Activated T-helper 1 cell treated with Interleukin-2 at 50 U/mL for 16 hours (primary cell): ENCODE data around the gene NKX1-2.

Experiments
- DNase-seq: peaks from one replicate; pipeline ENCODE4 v3.0.0-alpha.2; 2020; ENCODE audit warnings: low read depth

The NKX1-2 gene

GRCh38 chr10:124450012-124450782, at the start of gene NKX1-2:
TSS of gene NKX1-2 (minus strand) at chr10:124450035. CDS start at chr10:124449943, 92 bp downstream.
- DNase-seq: no peak

DNA sequence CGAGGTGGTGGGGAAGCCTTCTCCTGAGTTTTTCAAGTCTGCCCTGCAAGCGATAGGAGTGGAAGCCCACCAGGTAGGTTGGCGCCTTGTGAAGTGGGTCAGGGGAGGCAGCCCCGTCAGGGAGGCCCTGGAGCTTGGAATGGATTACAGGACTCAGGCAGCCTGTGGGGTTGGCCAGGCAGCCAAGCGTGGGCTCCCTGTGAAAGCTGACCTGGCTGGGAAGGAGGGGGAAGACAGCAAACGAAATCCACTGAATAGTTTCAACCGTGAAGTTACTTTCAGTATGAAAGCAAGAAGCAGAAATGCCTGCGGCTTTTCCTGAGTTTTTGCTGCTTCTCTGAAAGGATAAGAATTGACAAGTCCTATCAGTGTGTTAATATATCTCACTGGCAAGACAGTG, 48.2 kb upstream of the NKX1-2 start:
- DNase-seq: no peak

DNA sequence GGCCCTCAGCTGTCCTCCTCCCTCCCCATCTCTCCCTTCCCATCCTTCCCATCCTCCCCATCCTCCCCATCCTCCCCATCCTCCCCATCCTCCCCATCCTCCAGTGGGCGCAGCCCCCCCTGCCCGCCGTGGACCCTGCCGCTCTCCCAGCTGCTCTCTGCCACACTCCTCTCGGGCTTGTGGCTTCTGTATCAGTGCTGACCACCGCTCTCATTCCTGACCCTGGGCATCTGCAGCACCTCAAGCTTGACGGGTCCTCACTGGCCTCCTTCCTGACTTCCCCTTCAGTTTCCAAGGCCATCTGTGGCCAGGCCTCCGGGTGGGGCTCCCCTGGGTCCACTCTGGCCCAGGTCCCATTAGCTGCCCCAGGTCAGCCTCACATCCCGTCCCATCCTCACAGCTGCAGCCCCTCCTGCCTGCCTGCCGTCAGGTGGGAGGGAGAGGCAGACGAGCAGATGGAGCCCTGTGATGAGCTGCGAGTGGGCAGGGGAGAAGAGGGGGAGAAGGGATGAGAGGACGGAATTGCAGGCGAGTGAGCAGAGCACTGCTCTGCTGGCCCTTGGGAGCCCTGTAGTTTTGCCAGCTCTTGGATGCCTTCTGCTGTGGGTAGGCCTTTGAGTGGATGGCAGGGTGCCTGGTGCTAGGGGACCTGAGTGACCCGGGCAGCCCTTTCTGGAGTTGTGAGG, 47.5 kb upstream of the NKX1-2 start:
- no peak for DNase-seq

GRCh38 chr10:124496620-124497019, 46.8 kb upstream of the NKX1-2 start:
- DNase-seq: no peak

- DNase-seq: no peak
Measured at GRCh38 chr10:124496150-124496549, 46.3 kb upstream of the NKX1-2 start.

- DNase-seq: no peak
Measured at GRCh38 chr10:124495725-124496124, 45.9 kb upstream of the NKX1-2 start.

DNA sequence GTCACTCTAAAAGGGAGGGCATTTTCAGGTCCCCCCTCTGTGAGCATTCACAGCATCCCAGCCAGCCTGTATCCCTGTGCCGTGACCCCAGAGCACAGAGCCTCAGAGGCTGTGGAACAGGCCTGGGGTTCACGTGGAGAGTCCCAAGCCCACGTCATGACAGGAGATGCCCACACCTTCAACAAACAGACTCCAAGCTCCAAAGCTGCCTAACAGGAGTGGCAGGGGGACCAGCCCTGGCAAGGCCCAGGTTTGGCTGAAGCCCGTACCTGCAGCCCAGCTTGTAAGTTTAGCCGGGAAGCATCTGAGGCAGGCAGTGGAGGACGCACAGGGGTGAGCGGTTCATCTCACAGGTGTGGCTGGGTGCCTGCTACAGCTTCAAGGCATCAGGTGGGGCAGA, 45.3 kb upstream of the NKX1-2 start:
- no peak for DNase-seq

DNA sequence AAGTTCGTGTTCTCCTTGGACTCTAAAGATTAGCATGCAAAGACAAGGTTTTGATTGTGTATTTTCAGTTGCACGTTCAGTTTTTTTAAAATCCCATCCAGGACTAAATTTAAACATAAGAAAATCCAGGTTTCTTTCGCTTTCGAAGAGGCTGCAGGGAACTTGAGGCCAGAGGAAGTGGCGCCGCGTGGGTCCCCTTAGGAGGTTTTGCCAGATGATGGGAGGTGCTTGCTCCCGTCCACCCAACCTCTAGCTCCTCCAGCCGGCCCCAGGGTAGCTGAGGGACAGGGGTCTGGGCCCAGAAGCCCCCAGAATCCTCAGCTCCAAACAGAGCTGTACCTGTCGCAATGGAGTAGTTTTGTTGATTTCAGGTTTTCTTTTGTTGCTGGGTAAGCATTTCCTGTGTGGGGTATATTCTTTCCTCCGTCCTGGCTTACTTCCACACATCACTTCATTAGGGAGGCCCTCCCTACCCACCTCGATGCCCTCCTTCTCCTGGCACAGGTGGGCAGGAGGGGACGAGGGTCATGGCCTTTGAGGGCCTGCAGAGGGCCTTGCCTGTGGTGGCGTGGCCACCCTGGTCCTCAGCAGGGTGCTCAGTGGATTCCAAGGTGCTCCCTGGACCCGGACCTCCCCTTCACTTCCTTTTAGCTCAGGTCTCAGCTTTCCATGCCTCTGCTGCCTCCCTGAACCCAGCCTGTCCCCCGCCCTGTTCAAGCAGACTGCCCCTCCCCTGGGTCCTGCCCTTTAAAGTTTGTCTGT, 44.4 kb upstream of the NKX1-2 start:
- DNase-seq: no peak

DNA sequence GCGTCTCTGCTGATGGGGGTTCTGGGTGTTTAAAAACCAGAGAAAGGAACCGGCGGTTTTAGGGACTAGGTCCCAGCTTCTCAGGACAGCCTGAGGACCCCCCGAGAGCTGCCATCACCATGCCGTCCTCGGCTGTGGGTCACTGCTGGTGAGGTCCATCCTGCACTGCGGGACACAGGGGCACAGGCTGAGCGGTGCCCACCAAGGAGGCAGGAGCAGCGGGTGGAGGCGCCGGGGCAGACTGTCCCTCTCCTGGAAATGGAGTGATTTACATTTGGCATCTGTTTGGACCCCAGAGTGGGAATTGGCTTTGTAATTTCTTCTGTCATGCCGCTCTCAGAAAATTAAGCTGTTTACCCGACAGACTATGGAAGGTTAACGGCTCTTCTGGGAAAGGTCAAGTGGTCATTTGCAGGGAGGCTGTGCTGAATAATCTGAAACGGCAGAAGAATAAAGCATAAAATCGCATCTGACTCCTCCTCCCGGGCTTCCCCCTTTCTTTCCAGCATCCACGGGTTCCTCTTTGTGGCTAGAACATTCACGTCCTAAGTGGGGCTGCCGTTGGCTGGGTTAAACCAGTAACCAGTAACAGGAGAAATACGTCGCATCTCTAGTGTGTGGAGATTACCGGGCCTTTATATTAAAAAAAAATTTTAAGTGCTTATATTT, 43.5 kb upstream of the NKX1-2 start:
- DNase-seq: no peak

- no peak for DNase-seq
Measured at GRCh38 chr10:124492266-124492665, 42.4 kb upstream of the NKX1-2 start.

DNA sequence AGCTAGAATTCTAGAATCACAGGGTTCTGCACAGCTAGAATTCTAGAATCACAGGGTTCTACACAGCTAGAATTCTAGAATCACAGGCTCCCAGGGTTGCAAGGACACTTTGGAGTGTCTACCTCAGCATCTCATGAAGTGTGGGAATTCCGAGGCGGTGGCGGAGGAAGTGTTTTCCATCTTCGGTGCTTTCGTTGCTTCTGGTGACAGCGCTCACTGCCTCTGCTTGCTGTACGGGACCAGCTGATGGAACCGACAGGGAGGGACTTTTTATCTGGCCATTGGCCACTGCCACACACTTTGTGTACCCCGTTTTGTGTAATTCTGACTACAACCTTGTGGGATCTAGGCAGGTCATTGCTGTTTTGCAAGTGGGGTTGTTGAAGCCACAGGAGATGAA, 41.3 kb upstream of the NKX1-2 start:
- DNase-seq: no peak

DNA sequence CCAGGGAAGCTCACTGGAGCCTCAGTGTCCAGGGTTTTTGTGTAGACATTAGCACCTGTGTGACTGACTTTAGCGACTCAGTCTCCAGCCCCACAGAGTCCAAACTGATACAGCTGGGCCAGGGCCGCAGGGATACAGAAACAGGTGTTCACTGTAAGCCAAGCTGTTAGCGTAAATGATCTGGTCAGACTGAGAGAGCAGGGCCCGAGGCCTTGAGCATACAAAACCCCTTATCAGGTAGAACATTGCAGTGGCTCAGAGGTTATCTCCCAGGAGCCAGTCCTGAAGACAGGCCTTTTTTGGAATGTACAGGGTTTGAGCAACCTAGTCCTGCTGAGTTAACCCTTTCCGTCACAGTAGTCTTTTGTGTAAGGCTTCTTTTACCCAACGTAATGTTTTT, 36.8 kb upstream of the NKX1-2 start:
- no peak for DNase-seq

- no peak for DNase-seq
Measured at GRCh38 chr10:124484661-124485060, 34.8 kb upstream of the NKX1-2 start.

DNA sequence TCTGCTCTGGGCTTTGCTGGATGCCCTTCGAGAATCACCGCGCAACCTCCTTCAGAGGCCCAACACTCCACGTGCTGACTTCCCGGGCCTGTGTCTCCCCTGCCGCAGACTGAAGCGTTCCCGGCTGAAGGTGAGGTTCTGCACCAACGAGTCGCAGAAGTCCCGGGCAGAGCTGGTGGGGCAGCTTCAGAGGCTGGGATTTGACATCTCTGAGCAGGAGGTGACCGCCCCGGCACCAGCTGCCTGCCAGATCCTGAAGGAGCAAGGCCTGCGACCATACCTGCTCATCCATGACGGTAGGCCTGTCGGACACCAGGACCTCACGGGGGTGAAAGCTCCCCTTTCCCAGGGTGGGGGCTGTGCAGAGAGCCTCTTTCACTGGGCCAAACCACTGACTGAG, 34.2 kb upstream of the NKX1-2 start:
- DNase-seq: no peak

GRCh38 chr10:124482876-124483275, 33.0 kb upstream of the NKX1-2 start:
- no peak for DNase-seq

- DNase-seq: no peak
Measured at GRCh38 chr10:124482236-124482800, 32.5 kb upstream of the NKX1-2 start.

GRCh38 chr10:124481717-124482116, 31.9 kb upstream of the NKX1-2 start:
- no peak for DNase-seq

GRCh38 chr10:124480860-124481259, 31.0 kb upstream of the NKX1-2 start:
- no peak for DNase-seq

GRCh38 chr10:124478515-124478914, 28.7 kb upstream of the NKX1-2 start:
- no peak for DNase-seq

DNA sequence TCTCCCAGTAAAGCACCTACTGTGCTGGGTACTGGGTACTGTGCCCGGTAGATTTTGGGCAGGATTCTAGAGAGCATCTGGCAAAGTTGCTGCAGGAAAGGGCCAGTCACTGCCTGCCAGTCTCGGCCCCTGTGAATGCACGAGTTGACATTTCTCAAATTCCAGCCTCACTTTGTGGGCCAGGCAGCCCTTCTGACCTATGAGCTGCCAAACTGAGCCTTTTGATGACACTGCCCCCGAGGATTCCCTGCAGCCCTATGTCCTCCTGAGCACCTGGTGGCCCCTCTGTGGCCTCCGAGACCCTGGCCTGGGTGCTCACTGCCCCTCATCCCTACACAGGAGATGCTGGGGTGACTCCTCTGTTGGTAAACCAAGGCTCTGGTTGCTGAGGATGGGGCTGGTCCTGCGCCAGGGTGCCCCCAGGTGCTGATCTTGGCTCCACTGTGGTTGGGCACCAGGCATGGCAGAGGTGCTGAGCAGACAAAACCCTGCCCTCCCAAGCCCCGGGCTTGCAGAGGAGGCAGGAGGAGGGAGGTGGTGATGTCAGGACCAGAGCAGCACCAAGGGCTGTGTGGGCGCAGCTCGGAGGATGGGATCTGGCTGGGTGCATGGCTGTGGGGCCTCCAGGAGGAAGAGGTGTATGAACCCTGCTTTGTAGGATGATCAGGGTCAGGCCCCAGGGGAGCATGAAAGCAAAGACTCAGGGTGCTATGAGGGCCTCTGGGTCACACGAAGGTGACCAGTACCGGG, 28.0 kb upstream of the NKX1-2 start:
- DNase-seq: no peak

GRCh38 chr10:124476043-124476725, 26.3 kb upstream of the NKX1-2 start:
- no peak for DNase-seq
